B cell (primary cell): ENCODE measurements around the gene SYT11. TPM values are rescaled to one million over a fixed set of nuclear protein-coding genes. Genes with fewer than 3 reads are reported as not detected.

Experiments
- ATAC-seq: fragments of 200-7000 bp; cut with Tn5 transposase; one replicate; pipeline ENCODE4 v1.10.0; 2021; ENCODE audit warnings: low read depth, mild to moderate bottlenecking, moderate number of reproducible peaks, moderate library complexity
- CTCF ChIA-PET: fragments of 350-600 bp; sonication (Branson Sonifier 250); formaldehyde crosslinking; loops from one replicate; lab custom pipeline; 2021; ENCODE audit warnings: antibody characterized with exemption, inconsistent platforms; lab: Charles Lee
- POLR2A ChIA-PET: fragments of 350-600 bp; sonication (Branson Sonifier 250); formaldehyde crosslinking; loops from one replicate; lab custom pipeline; 2021; ENCODE audit warnings: antibody characterized with exemption; lab: Charles Lee
- DNase-seq: peaks from one replicate; pipeline ENCODE4 v3.0.0; 2013
- H2AFZ ChIP-seq: 2 replicates; pipeline ENCODE4 v1.6.1; 2012; ENCODE audit warnings: mild to moderate bottlenecking, low read depth, low read length; ENCODE audit not compliant: insufficient read depth, poor library complexity, severe bottlenecking
- H3K27ac ChIP-seq, 2 donors: 1 replicate in 1 of 2; 2 replicates in 1 of 2; pipeline ENCODE4 v1.5.1; 2012 to 2013; ENCODE audit warnings: low read length in 2 of 2, mild to moderate bottlenecking in 2 of 2, moderate library complexity in 1 of 2
- H3K27me3 ChIP-seq, 4 experiments: fragments of 200-600 bp in 1 of 4; sonication (generic) in 1 of 4; replicated peaks in 1 of 4; 1 replicate in 2 of 4; 2 replicates in 2 of 4; pipeline versions ENCODE4 v1.6.1 to v1.7.0; 2013 to 2016; ENCODE audit warnings: low read length in 3 of 4, mild to moderate bottlenecking in 2 of 4, mixed read lengths in 1 of 4, moderate library complexity in 1 of 4; ENCODE audit not compliant: insufficient read depth in 4 of 4, control insufficient read depth in 3 of 4; ENCODE audit errors: control extremely low read depth in 1 of 4
- H3K36me3 ChIP-seq, 2 experiments: replicated peaks in 1 of 2; 1 replicate in 1 of 2; 2 replicates in 1 of 2; pipeline versions ENCODE4 v1.6.1 to v1.7.1; 2013; ENCODE audit warnings: low read length in 1 of 2; ENCODE audit not compliant: insufficient read depth in 2 of 2, control insufficient read depth in 1 of 2; ENCODE audit errors: control extremely low read depth in 1 of 2, extremely low read depth in 1 of 2
- H3K4me1 ChIP-seq, 2 donors: fragments of 200-600 bp in 1 of 2; sonication (generic) in 1 of 2; 1 replicate in 1 of 2; 2 replicates in 1 of 2; pipeline versions ENCODE4 v1.5.1 to v1.6.1; 2013 to 2017; ENCODE audit warnings: low read length in 2 of 2; ENCODE audit not compliant: control insufficient read depth in 2 of 2, insufficient read depth in 2 of 2
- H3K4me2 ChIP-seq: replicated peaks from 2 replicates; pipeline ENCODE3; 2012; ENCODE audit warnings: mild to moderate bottlenecking, low read depth, low read length; ENCODE audit not compliant: poor library complexity, severe bottlenecking
- H3K4me3 ChIP-seq, 5 experiments: fragments of 200-600 bp in 1 of 5; sonication (generic) in 1 of 5; 1 replicate in 3 of 5; 2 replicates in 2 of 5; pipeline versions ENCODE4 v1.5.1 to v1.7.0; 2011 to 2016; ENCODE audit warnings: low read length in 4 of 5, mild to moderate bottlenecking in 4 of 5, low read depth in 2 of 5, control low read depth in 1 of 5, moderate library complexity in 1 of 5; ENCODE audit not compliant: insufficient read depth in 1 of 5; ENCODE audit errors: control extremely low read depth in 1 of 5, extremely low read depth in 1 of 5
- H3K79me2 ChIP-seq: fragments of 200-600 bp; sonication (generic); one replicate; pipeline ENCODE4 v1.6.0; 2016; ENCODE audit warnings: low read length; ENCODE audit not compliant: control insufficient read depth, insufficient read depth
- H3K9ac ChIP-seq: fragments of 200-600 bp; sonication (generic); 2 replicates; pipeline ENCODE4 v1.6.1; 2017; ENCODE audit warnings: mild to moderate bottlenecking, low read length, moderate library complexity
- H3K9me3 ChIP-seq, 3 donors: one replicate each; pipeline versions ENCODE4 v1.6.1 to v1.7.1; 2013; ENCODE audit warnings: low read length in 2 of 3; ENCODE audit not compliant: control insufficient read depth in 2 of 3, insufficient read depth in 1 of 3; ENCODE audit errors: control extremely low read depth in 1 of 3
- H4K20me1 ChIP-seq: 2 replicates; pipeline ENCODE4 v1.6.0; 2012; ENCODE audit warnings: mild to moderate bottlenecking, low read length; ENCODE audit not compliant: insufficient read depth, control insufficient read depth, poor library complexity, severe bottlenecking
- H3K27ac Mint-ChIP-seq: one replicate; pipeline ENCODE4 v1.8.0; 2021; ENCODE audit warnings: mixed read lengths
- H3K27me3 Mint-ChIP-seq: one replicate; pipeline ENCODE4 v1.8.0; 2021; ENCODE audit warnings: mixed read lengths
- H3K4me1 Mint-ChIP-seq: one replicate; pipeline ENCODE4 v1.8.0; 2021; ENCODE audit warnings: mixed read lengths
- H3K4me3 Mint-ChIP-seq: one replicate; pipeline ENCODE4 v1.8.0; 2021; ENCODE audit warnings: mixed read lengths
- H3K9me3 Mint-ChIP-seq: one replicate; pipeline ENCODE4 v1.8.0; 2022; ENCODE audit warnings: mixed read lengths; ENCODE audit not compliant: insufficient read depth
- EZH2 ChIP-seq: IDR thresholded peaks from 2 replicates; pipeline ENCODE4 v1.6.1; 2012; ENCODE audit warnings: borderline replicate concordance, low read depth, mild to moderate bottlenecking, moderate library complexity, low read length; ENCODE audit not compliant: insufficient read depth, poor library complexity, severe bottlenecking
- WGBS: methylation state at CpG from one replicate; pipeline ENCODE4 v1.1.5; 2013; ENCODE audit warnings: missing lambda C conversion rate; ENCODE audit not compliant: insufficient coverage; 5-methylcytosine and 5-hydroxymethylcytosine counted together
- intact Hi-C: fragments of 100-400 bp; cut with micrococcal nuclease; formaldehyde crosslinking; loops from one replicate; pipeline ENCODE4 v1.10.0; 2022
- polyA plus RNA-seq: library from polyadenylated mRNA; depleted of rRNA; stranded (reverse); fragments of >200 nt; gene quantifications from 2 replicates; pipeline ENCODE4 v1.2.3, GENCODE V29; 2012
- total RNA-seq, 2 donors: library from RNA; stranded (reverse); fragments of 120-200 nt in 1 of 2; gene quantifications; 1 replicate in 1 of 2; 2 replicates in 1 of 2; pipeline versions ENCODE4 v1.2.3 to v1.2.4, GENCODE V29; 2013 to 2022
- TF ChIP-seq, protein P1 (sequence below): fragments of 200-600 bp; IDR thresholded peaks from one replicate; pipeline ENCODE4 v1.8.0; 2022; ENCODE audit warnings: antibody characterized with exemption, mild to moderate bottlenecking

The SYT11 gene
- total and polyA plus RNA-seq, 2 donors (not counting 1 experiment from before 2014, with no cell fraction given): 1.8 to 6.6 TPM

DNA sequence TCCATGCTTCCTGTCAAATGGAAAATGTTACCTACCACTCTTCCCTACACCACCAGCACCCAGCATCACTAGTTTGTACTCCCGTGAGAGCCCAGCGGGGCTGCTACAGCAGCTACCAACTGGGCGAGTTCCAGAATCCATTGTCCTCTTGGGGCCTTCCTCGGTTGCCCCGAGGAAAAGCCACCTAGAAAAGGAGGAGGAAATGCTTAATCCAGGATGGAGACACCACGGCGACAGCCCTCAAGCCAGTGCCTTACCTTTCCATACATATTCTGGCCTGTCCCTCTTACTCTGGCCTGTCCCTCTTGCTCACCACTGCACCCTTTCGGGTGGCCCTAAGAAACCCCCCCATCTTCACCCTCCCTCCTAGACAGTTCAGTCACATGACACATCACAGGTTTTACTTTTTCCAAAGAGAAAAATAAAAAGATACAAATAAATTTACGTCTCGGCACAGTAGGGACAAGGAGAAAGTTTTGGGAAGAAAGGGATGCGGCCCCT, 51.3 kb downstream of the SYT11 start:
- ChIA-PET CTCF (interaction anchor here (0.9 to 1.0 kb wide), 2 partner anchors 73 to 79 kb away, joined by 3 read pairs; no protein-coding TSS in a partner anchor), POLR2A (no interaction called here)
- Histone ChIP-seq H3K4me3 (peak overlapping the region; percentile 64 to 90 (median 71)), H3K27me3 (no peaks in the 10 kb centered on the region), H3K27ac (peak overlapping the region; percentile 59 to 79), H3K36me3 (peaks cover 13 to 51% of the 10 kb centered on the region in 2 experiments), H3K79me2 (peaks cover 28% of the 10 kb centered on the region), H3K9me3 (no peaks in the 10 kb centered on the region), H3K4me2 (peak overlapping the region; percentile 80), H3K9ac (peak overlapping the region; percentile 82), H3K4me1 (peaks cover 14 to 16% of the 10 kb centered on the region in 2 donors), H4K20me1 (no peaks in the 10 kb centered on the region), H2AFZ (peak overlapping the region; percentile 72)
- DNase-seq (peak; percentile 58), ATAC-seq (peak; percentile 22)
- Mint-ChIP-seq H3K9me3 (no peaks in the 10 kb centered on the region), H3K27me3 (no peaks in the 10 kb centered on the region), H3K4me1 (peaks cover 23% of the 10 kb centered on the region), H3K4me3 (peak overlapping the region; percentile 96), H3K27ac (peak overlapping the region; percentile 97)
- intact Hi-C loops: loop anchor here (1.0 to 2.0 kb wide), 6 partner anchors 24 to 648 kb away; partner anchors contain the start of genes DAP3, GON4L, KHDC4 and SCAMP3
- TF ChIP-seq EZH2: no peak
- TF ChIP-seq, protein P1, sequence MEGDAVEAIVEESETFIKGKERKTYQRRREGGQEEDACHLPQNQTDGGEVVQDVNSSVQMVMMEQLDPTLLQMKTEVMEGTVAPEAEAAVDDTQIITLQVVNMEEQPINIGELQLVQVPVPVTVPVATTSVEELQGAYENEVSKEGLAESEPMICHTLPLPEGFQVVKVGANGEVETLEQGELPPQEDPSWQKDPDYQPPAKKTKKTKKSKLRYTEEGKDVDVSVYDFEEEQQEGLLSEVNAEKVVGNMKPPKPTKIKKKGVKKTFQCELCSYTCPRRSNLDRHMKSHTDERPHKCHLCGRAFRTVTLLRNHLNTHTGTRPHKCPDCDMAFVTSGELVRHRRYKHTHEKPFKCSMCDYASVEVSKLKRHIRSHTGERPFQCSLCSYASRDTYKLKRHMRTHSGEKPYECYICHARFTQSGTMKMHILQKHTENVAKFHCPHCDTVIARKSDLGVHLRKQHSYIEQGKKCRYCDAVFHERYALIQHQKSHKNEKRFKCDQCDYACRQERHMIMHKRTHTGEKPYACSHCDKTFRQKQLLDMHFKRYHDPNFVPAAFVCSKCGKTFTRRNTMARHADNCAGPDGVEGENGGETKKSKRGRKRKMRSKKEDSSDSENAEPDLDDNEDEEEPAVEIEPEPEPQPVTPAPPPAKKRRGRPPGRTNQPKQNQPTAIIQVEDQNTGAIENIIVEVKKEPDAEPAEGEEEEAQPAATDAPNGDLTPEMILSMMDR: no peak
- 13% methylated on average over 7 of the region's 11 CpGs for WGBS
